Measurements from ENCODE around the gene TMEM229B. TPM values are rescaled to one million over a fixed set of nuclear protein-coding genes. Genes with fewer than 3 reads are reported as not detected.
A peak's percentile ranks its signal among the peaks of the same experiment; 100 is the strongest.

TMEM229B gene
- total RNA-seq, 2 donors from 2014 or later: 12.7 to 15.2 TPM

GRCh38 chr14:67491285-67491684, 2.8 kb upstream of the TMEM229B start:
- peaks cover 2% of the 10 kb centered on the region for H3K9me3 ChIP-seq (ENCODE audit: control insufficient read depth, low read length, poor library complexity, severe bottlenecking)
- Mint-ChIP-seq H3K4me1 (peaks cover 35% of the 10 kb centered on the region), H3K27ac (peak overlapping the region; percentile 99), H3K36me3 (ENCODE audit: low read depth) (peaks cover 5% of the 10 kb centered on the region), H3K4me3 (no peak overlapping the region), H3K27me3 (no peaks in the 10 kb centered on the region)
- DNase-seq (no peak), ATAC-seq (no peak)

DNA sequence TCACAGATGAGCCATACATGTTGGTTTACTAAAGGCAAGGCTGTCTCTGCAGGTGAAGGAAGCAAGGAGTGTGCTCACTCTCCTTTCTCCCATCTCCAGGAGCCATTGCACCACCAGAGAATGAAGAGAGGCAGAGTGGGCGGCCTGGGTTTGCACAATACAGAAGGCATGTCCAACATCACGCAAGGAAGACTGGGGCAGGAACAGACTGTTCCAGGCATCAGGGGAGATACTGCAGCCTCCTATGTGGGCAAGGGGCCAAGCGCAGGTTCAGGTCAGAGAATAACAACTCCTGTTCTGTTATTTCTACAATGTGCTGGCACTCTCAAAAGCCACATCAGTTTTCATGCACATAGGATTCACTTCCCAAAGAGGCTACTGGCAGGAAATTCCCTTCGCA, 1.7 kb upstream of the TMEM229B start:
- Mint-ChIP-seq H3K4me3 (no peak overlapping the region), H3K27me3 (no peaks in the 10 kb centered on the region), H3K4me1 (peaks cover 45% of the 10 kb centered on the region), H3K36me3 (ENCODE audit: low read depth) (peaks cover 5% of the 10 kb centered on the region), H3K27ac (peak overlapping the region; percentile 99)
- ATAC-seq (no peak), DNase-seq (no peak)
- peaks cover 2% of the 10 kb centered on the region for H3K9me3 ChIP-seq (ENCODE audit: control insufficient read depth, low read length, poor library complexity, severe bottlenecking)

GRCh38 chr14:67487332-67487731, 1.2 kb downstream of the TMEM229B start:
- Mint-ChIP-seq H3K27me3 (no peaks in the 10 kb centered on the region), H3K4me1 (peaks cover 47% of the 10 kb centered on the region), H3K27ac (peak overlapping the region; percentile 99), H3K4me3 (peak overlapping the region; percentile 99), H3K36me3 (ENCODE audit: low read depth) (peaks cover 5% of the 10 kb centered on the region)
- ATAC-seq (no peak), DNase-seq (no peak)
- no peaks in the 10 kb centered on the region for H3K9me3 ChIP-seq (ENCODE audit: control insufficient read depth, low read length, poor library complexity, severe bottlenecking)

- H3K27ac Mint-ChIP-seq: peak overlapping the region; percentile 99
- H3K4me1 Mint-ChIP-seq: peaks cover 44% of the 10 kb centered on the region
- ATAC-seq (no peak), DNase-seq (no peak)
- H3K27me3 Mint-ChIP-seq: no peaks in the 10 kb centered on the region
- peaks cover 5% of the 10 kb centered on the region for H3K36me3 Mint-ChIP-seq (ENCODE audit: low read depth)
- no peaks in the 10 kb centered on the region for H3K9me3 ChIP-seq (ENCODE audit: control insufficient read depth, low read length, poor library complexity, severe bottlenecking)
- peak overlapping the region; percentile 99 for H3K4me3 Mint-ChIP-seq
Observed at GRCh38 chr14:67486890-67487289, 1.6 kb downstream of the TMEM229B start.

DNA sequence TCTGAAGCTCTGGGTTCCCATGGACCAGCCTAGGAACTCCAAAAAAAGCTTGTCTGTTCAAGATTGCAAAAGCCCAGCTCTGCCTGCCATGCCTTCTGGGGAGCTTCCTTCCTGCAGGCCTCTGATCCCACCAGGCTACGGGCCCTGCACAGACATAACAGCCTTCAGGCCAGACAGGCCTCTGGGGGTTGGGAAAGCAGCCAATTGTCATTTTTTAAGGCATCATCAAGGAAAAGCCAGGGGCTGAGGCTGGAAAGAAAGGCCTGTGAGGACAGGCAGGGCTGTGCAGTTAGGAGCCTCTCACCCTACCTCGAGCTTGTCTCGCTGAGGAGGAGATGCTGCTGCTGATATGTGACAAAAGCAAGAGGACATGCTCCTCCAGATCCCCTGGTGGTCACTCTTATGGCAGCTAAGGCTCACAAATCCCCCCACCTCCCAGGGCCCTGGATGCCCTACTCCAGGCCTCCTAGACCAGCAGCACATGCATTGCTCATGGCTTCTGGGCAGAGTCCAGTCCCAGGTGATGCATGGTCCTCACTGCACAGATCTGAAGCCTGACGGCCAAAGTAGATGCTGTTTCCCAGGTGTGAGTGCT, 2.9 kb downstream of the TMEM229B start:
- no peaks in the 10 kb centered on the region for H3K9me3 ChIP-seq (ENCODE audit: control insufficient read depth, low read length, poor library complexity, severe bottlenecking)
- H3K4me1 Mint-ChIP-seq: peaks cover 50% of the 10 kb centered on the region
- peaks cover 7% of the 10 kb centered on the region for H3K36me3 Mint-ChIP-seq (ENCODE audit: low read depth)
- H3K4me3 Mint-ChIP-seq: peak overlapping the region; percentile 52
- DNase-seq (no peak), ATAC-seq (no peak)
- H3K27me3 Mint-ChIP-seq: no peaks in the 10 kb centered on the region
- peak overlapping the region; percentile 99 for H3K27ac Mint-ChIP-seq

DNA sequence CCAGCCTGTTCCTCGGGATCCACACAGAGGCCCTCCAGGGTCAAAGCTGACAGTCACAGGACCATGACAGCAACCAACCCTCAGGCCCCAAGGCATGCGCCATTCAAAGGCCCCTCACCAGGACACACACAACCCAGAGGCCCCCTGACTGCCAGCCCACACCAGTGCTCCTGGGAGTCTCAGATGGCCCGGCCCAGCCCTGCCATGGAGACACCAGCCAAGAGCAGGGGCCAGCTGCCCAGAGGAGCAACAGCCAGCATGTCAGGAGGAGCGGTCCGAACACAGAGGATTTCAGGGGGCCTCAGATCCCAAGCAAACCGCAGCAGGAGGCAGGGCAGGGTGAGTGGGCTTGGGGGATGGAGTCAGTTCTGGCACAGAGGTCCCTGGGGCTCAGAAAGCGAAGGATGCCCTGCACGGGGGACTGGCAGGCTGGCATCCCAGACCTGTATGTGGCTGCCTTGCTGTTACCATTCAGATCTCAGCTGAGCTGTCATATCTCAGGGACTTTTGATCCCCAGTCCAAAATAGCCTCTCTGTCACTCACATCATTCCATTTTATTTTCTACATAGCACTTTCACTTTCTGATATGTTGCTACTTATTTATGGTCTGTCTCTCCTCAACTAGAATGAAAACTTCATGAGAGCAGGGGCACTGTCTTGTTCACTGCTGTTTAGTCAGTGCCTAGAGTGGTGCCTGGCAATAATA, 4.8 kb downstream of the TMEM229B start:
- no peak overlapping the region for H3K4me3 Mint-ChIP-seq
- no peaks in the 10 kb centered on the region for H3K27me3 Mint-ChIP-seq
- peaks cover 7% of the 10 kb centered on the region for H3K36me3 Mint-ChIP-seq (ENCODE audit: low read depth)
- DNase-seq (no peak), ATAC-seq (no peak)
- no peaks in the 10 kb centered on the region for H3K9me3 ChIP-seq (ENCODE audit: control insufficient read depth, low read length, poor library complexity, severe bottlenecking)
- peak overlapping the region; percentile 1 for H3K27ac Mint-ChIP-seq
- peaks cover 39% of the 10 kb centered on the region for H3K4me1 Mint-ChIP-seq

DNA sequence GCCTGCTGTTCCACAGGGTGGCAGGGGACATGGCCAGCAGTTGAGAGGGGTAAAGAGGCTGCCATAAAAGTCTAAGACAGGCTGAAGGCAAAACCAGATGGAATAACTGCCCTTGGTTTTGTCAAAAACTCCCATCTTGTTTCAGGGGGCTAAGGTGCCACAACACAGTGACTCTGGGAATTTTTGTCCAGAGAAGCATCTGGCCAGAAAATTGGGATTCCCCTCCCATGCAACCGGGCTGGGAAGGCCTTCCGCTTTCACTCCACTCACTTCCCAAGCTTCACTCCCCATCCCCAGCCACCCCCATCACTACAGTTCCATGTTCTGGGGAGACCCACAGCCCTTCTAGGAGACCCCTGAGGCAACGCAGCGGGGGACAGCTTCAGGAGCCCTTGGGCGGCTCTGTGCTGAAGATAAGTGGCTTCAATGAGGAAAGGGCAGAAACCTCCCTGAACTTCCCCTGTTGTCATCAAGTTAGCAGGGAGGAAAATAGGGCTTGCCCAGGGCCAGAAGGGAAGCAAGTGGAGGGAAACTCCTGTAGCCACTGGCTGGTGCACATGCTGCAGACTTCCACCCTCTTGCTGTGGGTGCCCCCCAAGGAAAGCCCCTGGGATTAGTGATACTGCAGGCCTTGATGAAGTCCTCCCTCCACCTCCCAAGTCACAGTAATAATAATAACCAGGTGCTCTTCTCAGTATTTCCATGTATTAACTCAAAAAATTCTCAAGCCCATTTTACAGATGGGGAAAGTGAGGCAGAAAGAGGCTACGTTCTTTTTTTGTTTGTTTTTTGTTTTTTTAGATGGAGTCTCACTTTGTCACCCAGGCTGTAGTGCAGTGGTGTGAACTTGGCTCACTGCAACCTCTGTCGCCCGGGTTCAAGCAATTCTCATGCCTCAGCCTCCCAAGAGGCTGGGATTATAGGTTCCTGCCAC, 6.0 kb downstream of the TMEM229B start:
- no peak for ATAC-seq
- Mint-ChIP-seq H3K4me1 (peaks cover 39% of the 10 kb centered on the region), H3K36me3 (ENCODE audit: low read depth) (peaks cover 5% of the 10 kb centered on the region), H3K4me3 (no peak overlapping the region), H3K27ac (peak overlapping the region; percentile 62), H3K27me3 (no peaks in the 10 kb centered on the region)
- DNase-seq: no peak
- H3K9me3 ChIP-seq (ENCODE audit: control insufficient read depth, low read length, poor library complexity, severe bottlenecking): no peaks in the 10 kb centered on the region

- Mint-ChIP-seq H3K4me1 (peaks cover 32% of the 10 kb centered on the region), H3K36me3 (ENCODE audit: low read depth) (peaks cover 11% of the 10 kb centered on the region), H3K4me3 (no peak overlapping the region), H3K27me3 (no peaks in the 10 kb centered on the region), H3K27ac (peak overlapping the region; percentile 62)
- ATAC-seq (no peak), DNase-seq (no peak)
- H3K9me3 ChIP-seq (ENCODE audit: control insufficient read depth, low read length, poor library complexity, severe bottlenecking): no peaks in the 10 kb centered on the region
Observed at GRCh38 chr14:67480011-67480410, 8.5 kb downstream of the TMEM229B start.

DNA sequence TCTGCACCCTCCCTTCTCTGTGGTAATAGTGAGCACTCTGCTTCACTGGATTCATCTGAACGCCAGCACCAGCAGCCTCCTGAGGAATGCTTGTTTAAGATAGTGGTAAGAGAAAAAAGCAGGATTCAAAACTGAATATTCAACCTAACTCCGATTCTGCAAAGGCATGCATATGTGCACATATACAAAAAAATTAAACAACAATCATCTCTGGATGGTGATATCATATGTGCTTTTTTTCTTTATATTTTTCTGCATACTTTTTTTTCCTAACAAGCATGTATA, 9.8 kb downstream of the TMEM229B start:
- peaks cover 30% of the 10 kb centered on the region for H3K4me1 Mint-ChIP-seq
- peaks cover 11% of the 10 kb centered on the region for H3K36me3 Mint-ChIP-seq (ENCODE audit: low read depth)
- peak overlapping the region; percentile 90 for H3K27ac Mint-ChIP-seq
- no peaks in the 10 kb centered on the region for H3K9me3 ChIP-seq (ENCODE audit: control insufficient read depth, low read length, poor library complexity, severe bottlenecking)
- ATAC-seq (no peak), DNase-seq (no peak)
- no peak overlapping the region for H3K4me3 Mint-ChIP-seq
- H3K27me3 Mint-ChIP-seq: no peaks in the 10 kb centered on the region

GRCh38 chr14:67477926-67478799, 10.4 kb downstream of the TMEM229B start:
- H3K4me3 Mint-ChIP-seq: no peak overlapping the region
- H3K9me3 ChIP-seq (ENCODE audit: control insufficient read depth, low read length, poor library complexity, severe bottlenecking): no peaks in the 10 kb centered on the region
- ATAC-seq (no peak), DNase-seq (no peak)
- no peaks in the 10 kb centered on the region for H3K27me3 Mint-ChIP-seq
- peak overlapping the region; percentile 90 for H3K27ac Mint-ChIP-seq
- peaks cover 11% of the 10 kb centered on the region for H3K36me3 Mint-ChIP-seq (ENCODE audit: low read depth)
- peaks cover 30% of the 10 kb centered on the region for H3K4me1 Mint-ChIP-seq

- no peaks in the 10 kb centered on the region for H3K9me3 ChIP-seq (ENCODE audit: control insufficient read depth, low read length, poor library complexity, severe bottlenecking)
- no peak overlapping the region for H3K27ac Mint-ChIP-seq
- H3K4me1 Mint-ChIP-seq: peaks cover 25% of the 10 kb centered on the region
- H3K36me3 Mint-ChIP-seq (ENCODE audit: low read depth): peaks cover 9% of the 10 kb centered on the region
- DNase-seq (no peak), ATAC-seq (no peak)
- no peaks in the 10 kb centered on the region for H3K27me3 Mint-ChIP-seq
- H3K4me3 Mint-ChIP-seq: no peak overlapping the region
Observed at GRCh38 chr14:67474366-67474765, 14.2 kb downstream of the TMEM229B start.

- no peaks in the 10 kb centered on the region for H3K27me3 Mint-ChIP-seq
- peaks cover 9% of the 10 kb centered on the region for H3K36me3 Mint-ChIP-seq (ENCODE audit: low read depth)
- ATAC-seq (no peak), DNase-seq (no peak)
- H3K9me3 ChIP-seq (ENCODE audit: control insufficient read depth, low read length, poor library complexity, severe bottlenecking): no peaks in the 10 kb centered on the region
- H3K4me3 Mint-ChIP-seq: no peak overlapping the region
- H3K27ac Mint-ChIP-seq: no peak overlapping the region
- H3K4me1 Mint-ChIP-seq: peaks cover 22% of the 10 kb centered on the region
Observed at GRCh38 chr14:67473290-67474082, 15.0 kb downstream of the TMEM229B start.
